Embryonic facial prominence (tissue), 1 donor: ENCODE data around the gene ARFGAP1.

Source experiments
- DNase-seq: peaks from one replicate; pipeline ENCODE4 v3.0.0-alpha.2; 2016; ENCODE audit errors: extremely low spot score

The ARFGAP1 gene

GRCh38 chr20:63307538-63308217 is 35.1 kb downstream of the ARFGAP1 start:
- DNase-seq, result no peak

GRCh38 chr20:63308218-63308911 is 35.8 kb downstream of the ARFGAP1 start:
- DNase-seq, result no peak

GRCh38 chr20:63309261-63310071 is 36.9 kb downstream of the ARFGAP1 start:
- DNase-seq, result no peak

GRCh38 chr20:63310265-63310991 is 37.8 kb downstream of the ARFGAP1 start:
- DNase-seq, result no peak

- no peak for DNase-seq
These were observed 38.7 kb downstream of the ARFGAP1 start for GRCh38 chr20:63311186-63311832.

GRCh38 chr20:63311833-63312243 is 39.2 kb downstream of the ARFGAP1 start:
- DNase-seq, result no peak

- no peak for DNase-seq
These were observed 39.7 kb downstream of the ARFGAP1 start for GRCh38 chr20:63312273-63312672.

GRCh38 chr20:63312690-63313348 is 40.2 kb downstream of the ARFGAP1 start:
- no peak for DNase-seq

- DNase-seq, result no peak
These were observed 40.9 kb downstream of the ARFGAP1 start for GRCh38 chr20:63313349-63314014.

GRCh38 chr20:63314015-63314471 is 41.4 kb downstream of the ARFGAP1 start:
- no peak for DNase-seq

- no peak for DNase-seq
These were observed 42.1 kb downstream of the ARFGAP1 start for GRCh38 chr20:63314566-63315239.

GRCh38 chr20:63315240-63315689 is 42.7 kb downstream of the ARFGAP1 start:
- no peak for DNase-seq

GRCh38 chr20:63315731-63316491 is 43.3 kb downstream of the ARFGAP1 start:
- no peak for DNase-seq

- DNase-seq, result no peak
These were observed 43.9 kb downstream of the ARFGAP1 start for GRCh38 chr20:63316502-63316921.

GRCh38 chr20:63317061-63317460 is 44.4 kb downstream of the ARFGAP1 start:
- no peak for DNase-seq

GRCh38 chr20:63317601-63318291 is 45.1 kb downstream of the ARFGAP1 start:
- no peak for DNase-seq

GRCh38 chr20:63318391-63319163 is 46.0 kb downstream of the ARFGAP1 start:
- no peak for DNase-seq
